Putamen (tissue), 1 donor: Measurements from ENCODE around the gene SPRYD3.

ENCODE experiments used
- DNase-seq: peaks from one replicate; pipeline ENCODE4 v3.0.0-alpha.2; 2016; ENCODE audit warnings: low spot score

The SPRYD3 gene

GRCh38 chr12:53077030-53077429 lies 2.2 kb downstream of the SPRYD3 start:
- DNase-seq, result no peak

DNA sequence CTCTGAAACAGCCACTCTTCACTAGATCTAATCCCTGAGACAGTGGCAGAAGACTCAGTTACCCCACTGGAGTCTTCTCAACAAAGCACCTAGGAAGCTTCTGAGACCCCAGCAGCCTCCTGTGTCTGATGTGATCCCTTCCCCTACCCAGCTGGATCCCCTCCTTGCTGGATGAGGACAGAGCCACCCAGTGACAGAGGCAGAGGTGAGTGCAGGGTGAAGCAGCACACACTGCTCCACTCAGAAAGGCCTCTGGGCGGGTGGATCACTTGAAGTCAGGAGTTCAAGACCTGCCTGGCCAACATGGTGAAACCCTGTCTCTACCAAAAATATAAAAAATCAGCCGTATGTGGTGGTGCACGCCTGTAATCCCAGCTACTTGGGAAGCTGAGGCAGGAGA lies 2.7 kb downstream of the SPRYD3 start:
- no peak for DNase-seq

GRCh38 chr12:53074999-53075370 lies 4.2 kb downstream of the SPRYD3 start:
- DNase-seq, result no peak

DNA sequence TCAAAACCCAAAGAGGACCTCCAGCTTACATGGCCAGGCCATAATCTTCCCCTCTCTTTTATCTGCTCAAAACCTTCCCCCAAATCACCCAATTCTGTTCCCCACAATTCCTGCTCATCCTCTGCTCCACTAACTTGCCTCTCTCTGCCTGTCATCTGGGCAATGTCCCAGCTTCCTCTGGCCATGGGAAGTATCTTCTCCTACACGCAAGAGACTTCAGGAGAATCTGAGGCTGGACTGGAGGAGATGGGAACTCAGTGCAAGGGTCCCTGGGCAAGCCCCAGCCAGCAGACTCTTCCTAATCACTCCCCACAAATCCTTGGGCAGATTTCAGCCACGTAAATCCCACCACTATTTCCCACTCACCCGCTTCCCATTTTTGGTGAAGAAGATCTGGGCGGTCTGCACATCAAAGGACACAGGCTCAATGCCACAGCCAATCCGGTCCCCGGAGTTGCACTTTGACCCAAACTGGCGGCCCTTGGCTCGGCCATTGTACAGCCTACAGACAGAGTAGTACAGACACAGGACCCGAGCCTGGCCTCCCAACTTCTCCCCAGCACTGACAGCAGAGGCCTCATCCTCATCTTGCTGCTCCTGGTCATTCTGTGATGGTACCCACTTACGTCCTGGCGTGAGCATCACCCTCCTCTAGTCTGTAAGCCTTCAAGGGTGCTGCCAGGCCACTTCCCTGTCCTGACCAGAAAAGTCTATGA lies 4.7 kb downstream of the SPRYD3 start:
- no peak for DNase-seq

- DNase-seq, result no peak
Measured at GRCh38 chr12:53073881-53074280, 5.3 kb downstream of the SPRYD3 start.

DNA sequence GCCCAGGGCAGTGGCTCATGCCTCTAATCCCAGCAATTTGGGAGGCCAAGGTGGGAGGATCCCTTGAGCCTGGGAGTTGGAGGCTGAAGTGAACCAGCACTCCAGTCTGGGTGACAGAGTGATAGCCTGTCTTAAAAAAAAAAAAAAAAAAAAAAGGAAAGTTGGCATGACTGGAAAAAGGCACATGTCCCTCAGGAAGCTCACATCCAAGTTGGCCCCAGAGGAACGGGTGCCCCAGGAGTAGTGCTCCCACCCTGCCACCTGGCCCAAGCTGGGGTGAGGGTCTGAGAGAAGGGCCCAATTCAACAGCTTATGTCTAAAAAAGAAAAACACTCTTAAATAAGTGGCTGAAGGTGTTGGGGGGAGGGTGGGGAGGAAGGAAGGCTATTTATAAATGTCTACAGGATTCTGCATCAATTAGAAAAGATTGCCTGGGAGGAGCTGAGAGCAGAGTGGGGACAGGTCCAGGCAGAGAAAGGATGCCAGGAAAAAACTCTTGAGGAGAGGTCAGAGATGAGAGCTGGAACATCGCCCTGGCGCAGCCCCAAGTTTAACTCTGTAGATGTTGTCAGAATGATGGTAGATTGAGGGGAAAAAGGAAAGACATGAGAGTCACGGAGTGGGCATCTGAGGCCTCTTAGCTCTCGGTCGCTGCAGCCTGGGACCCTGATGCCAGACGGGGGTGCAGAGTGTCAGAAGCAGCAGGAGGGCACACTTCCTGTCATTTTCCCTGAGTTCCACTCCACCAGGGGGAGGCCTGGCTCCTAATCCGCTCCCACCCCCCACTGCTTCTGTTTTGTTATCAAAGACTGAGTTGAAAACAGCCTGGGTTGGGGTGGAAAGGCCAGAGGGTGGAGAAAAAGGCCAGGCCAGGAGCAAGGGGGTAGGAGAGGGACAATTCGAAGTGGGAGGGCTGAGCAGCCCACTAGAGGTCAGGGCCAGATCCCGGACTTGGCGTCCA lies 7.3 kb downstream of the SPRYD3 start:
- DNase-seq, result no peak

DNA sequence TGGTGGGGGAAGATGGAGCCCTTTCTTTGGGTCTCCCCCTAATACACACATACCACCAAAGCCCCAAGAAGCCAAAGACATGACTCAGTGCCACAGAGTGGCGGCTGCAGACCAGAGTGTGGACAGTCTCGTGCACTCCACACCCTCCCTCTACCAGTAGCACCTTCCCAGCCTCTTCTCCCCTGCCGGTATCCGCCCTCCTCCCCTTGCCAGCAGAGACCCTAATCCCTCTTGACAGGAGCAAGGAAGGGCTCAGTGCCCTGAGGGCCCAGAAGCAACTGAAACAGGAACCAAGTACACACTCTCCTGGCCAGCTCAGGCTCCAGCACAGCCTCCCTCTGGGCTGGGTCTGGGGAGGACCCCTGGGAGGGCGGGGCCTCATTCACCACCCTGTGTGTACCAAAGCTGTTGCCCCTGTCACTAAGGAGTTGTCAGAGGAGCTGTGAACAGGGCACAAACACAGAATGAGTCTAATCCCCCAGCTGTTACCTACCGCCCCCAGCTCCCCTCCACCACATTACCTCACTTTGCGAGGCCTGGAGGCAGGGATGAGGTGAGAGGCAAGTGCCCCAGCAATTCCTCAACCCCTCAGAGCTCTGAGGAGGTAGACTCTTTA lies 8.2 kb downstream of the SPRYD3 start:
- no peak for DNase-seq

- DNase-seq, result no peak
Measured at GRCh38 chr12:53069621-53070410, 9.4 kb downstream of the SPRYD3 start.

DNA sequence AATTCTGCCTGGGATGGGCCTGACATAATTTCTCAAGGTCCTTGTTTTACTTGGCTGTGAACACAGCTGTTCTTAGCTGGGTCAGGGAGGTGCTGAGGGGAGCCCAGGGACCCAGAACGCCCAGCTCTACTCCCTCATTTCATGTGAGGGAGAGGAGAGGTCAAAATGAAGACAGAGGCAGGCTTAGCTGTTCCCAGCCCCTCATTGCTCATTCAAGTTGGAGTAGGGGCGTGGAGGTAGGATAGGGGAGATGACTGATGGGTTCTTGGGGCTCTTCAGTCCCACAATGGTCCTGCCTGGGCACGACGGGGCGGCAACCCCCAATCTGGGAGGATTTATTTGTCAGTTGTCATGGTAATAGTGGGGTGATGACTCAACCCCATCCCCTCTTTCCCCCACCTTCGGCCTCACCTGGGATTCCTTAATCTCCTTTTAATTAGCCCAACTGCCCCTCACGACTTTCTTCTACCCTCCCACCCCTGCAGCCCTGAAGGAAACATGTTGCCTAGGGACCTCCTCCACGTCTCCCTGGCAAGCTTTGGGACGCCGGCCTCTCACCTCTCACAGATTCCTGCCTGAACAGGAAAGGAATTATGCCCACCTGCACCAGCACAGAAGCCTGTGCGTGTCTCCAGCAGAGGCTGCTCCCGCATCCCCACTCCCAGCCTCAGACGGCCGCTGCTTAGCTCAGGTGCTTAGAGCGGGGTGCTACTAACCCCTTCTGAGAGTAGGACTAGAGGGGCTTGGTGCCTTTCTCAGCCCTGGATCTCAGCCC lies 10.2 kb downstream of the SPRYD3 start:
- DNase-seq, result no peak

- no peak for DNase-seq
Measured at GRCh38 chr12:53067993-53068770, 11.0 kb downstream of the SPRYD3 start.

DNA sequence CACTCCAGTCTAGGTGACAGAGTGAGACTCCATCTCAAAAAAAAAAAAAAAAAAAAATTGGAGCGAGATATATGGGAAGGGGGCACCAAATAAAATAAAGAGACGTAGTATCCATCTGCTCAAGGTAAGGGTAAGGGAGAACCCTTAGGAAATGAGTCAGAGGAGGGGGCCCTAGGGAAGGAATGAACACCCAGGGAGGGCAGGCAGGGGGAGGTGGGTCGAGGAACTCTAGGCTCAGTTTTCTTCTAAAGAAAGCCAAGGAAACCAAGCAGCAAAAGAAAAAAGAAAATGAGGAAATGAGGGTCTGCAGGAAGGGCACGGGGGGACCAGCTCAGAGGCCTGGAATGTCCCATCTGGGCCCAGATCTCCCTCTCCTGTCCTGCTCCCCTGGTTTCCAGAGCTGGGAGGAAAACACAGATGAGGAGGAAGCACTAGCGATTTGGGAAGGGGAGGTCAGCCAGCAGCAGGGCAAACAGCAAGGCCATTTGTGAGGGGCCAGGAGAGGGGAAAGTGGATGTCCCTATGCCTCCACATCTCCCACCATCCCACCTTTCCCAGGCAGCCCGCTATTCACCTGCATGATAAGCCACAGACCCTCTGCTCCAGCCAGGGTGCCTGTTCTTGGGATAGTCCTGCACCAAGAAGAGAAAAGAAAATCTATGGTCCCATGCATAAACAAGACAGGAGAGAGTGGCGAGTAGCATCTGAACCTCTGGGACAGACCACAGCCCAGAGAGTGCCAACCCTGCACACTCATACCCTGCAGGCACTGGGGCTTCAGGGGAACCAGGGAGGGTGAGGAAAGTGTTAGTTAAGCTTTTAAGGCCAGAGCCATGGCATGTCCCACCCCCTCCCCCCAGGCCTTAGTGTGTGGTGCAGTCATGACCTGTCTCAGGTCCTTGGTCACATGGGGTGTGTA lies 11.9 kb downstream of the SPRYD3 start:
- no peak for DNase-seq

DNA sequence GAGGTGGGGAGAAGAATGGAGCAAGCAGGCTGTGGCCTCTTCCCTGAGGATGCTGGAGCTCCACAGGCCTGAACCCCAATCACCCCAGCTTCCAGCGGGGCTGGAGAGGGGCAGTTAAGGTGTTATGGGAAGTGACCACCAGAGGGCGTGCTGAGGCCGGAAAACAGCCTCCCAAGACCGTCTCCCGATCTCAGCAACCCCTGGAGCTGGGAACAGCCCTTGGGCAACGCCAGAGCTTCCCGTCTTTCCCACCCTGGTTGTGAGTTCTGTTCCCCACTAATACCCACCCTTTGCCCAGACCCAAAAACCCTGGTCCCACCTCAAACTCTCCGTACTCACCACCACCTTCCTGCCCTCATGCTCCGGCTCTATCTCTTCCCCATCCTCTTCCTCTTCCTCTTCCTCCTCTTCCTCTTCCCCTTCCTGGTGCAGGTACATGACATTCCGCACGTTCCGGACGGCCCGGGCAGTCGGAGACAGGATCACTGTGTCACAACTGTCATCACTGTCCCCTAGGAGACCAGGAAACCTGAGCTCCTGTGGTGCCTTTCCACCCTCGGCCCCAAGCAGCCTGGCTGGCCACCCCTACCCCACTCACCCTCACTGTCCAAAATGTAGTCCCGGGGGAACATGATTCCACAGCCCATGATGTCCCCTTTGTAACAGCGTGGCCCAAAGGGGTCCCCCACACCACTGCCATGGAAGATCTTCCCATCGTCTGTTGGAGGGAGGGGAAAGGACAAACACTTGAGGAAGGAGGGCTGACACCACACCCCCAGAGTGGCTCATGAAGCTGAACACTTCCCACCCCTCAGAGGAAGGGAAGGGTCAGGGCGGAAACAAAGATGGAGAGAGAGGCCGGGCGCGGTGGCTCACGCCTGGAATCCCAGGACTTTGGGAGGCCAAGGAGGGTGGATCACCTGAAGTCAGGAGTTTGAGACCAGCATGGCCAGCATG lies 12.9 kb downstream of the SPRYD3 start:
- peak; percentile 73 for DNase-seq

DNA sequence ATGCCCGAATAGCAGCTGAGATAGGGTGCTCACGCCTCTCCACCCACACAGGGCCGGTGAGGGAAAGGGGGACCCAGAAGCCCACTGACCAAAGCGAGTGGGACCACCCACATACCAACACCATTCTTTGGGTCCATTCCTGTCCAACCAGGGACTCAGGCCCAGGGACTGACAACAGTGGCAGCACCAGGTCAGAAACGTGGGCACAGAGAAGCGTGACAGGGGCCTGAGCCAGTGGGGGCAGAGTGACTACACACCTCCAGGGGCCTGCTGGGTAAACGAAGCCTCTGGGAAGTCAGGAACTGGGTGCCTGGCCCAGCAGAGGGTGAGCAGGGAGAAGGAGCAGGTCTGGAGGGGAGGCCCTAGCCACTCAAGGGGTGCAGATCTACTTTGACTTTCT lies 13.7 kb downstream of the SPRYD3 start:
- DNase-seq, result no peak

DNA sequence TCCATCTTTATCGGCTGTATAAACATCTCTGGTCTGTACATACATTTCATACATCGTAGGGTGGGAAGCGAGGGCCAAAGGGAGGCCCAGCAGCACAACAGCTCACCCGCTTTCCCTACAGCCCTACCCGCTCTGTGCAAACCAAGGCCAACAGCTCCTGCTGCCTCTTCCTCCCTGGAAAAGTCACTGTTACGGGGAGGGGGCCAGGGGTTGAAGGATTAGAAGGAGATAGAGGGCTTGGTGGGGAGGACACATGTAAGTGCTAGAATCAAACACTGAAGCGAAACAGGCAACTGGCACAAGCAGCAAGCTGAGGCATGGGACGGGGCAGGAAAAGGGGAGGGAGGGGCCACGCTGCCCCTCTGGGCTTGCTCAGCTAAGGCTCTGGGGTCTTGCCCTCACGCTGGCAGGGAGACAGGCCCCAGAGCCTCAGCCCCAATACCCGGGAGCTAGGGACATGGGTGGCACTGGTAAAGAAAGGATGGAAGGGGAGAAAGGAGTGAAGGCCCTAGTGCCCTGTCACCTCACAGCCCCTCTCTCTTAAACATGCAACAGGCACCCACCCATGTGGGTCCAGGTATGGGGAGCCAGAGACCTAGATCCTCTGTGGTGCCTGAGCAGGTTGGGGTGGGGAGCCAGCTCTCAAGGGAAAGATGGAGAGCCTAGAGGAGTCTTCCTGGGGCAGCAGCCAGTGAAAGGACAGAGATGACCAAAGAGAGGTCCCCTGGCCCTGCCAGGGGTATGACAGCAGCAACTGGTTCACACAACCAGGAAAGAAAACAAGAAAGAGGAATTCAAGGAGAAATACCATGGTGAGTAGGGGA lies 14.4 kb downstream of the SPRYD3 start:
- DNase-seq, result no peak

DNA sequence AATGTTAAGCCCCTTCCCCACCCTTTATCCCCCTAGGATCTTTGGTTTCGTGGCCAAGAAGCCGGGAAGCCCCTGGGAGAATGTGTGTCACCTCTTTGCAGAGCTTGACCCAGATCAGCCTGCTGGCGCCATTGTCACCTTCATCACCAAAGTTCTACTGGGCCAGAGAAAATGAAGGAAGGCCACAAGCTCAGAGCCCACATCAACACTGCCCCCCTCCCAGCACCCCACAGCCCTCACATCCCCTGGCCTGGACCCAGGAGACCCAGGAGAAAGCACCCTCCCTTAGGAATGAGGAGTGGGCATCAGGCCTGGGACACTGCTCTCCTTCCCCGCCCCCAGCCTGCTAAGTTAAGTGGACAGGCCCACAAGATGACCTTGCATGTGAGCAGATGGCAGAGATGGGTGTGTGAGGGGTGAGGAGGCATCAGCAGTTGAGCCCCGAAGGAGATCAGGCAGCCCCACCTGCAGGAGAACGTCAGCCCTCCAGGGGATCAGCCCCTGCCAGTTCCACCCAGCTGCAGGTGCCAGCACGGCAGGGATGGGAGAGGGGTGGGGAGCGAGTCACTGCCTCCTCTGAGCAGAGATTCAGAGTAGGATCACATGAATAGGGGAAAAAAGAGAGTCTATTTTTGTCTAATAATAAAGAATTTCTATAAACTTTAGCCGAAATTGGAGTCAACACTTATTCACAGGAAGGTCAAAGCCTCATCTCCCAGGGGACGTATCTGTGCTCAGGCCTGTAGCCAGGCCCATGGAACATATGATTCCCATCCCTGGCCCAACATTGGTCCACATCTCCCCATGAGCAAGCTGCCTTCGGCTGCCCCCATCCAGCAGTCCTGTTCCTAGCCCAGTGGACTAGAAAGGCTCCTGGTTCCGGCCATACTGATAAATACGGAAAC lies 15.2 kb downstream of the SPRYD3 start:
- no peak for DNase-seq
